GM12874 (cell line): ENCODE measurements around the gene EEA1.

ENCODE experiments used
- TF ChIP-seq, protein P1 (sequence below): IDR thresholded peaks from 2 replicates; pipeline ENCODE4 v1.5.1; 2011; ENCODE audit warnings: low read depth, mild to moderate bottlenecking, control low read depth, low read length, moderate library complexity; ENCODE audit not compliant: insufficient read depth

Gene EEA1

DNA sequence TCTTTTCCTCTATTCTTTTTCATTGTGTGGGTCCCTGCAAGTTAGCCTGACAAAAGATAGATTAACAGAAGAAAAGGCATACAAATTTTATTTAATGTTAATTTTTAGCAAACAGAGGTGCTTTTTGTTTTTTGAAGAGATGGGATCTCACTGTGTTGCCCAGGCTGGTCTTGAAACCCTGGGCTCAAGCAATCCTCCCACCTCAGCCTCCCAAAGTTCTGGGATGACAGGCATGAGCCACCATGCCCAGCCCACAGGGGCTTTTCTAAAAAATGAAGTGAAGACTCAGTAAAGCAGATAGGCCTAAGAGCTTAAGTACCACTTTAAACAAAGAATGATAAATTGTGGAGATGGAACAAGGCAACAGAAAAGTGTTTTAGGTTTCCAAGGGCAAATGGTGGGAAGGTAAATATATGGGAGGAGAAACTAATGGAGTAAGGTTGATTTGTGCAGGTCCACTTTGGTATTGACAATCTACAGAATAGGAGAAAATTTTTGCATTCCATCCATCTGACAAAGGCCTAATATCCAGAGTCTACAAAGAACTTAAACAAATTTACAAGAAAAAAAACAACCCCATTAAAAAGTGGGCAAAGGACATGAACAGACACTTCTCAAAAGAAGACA, 18.6 kb upstream of the EEA1 start:
- TF ChIP-seq, protein P1, sequence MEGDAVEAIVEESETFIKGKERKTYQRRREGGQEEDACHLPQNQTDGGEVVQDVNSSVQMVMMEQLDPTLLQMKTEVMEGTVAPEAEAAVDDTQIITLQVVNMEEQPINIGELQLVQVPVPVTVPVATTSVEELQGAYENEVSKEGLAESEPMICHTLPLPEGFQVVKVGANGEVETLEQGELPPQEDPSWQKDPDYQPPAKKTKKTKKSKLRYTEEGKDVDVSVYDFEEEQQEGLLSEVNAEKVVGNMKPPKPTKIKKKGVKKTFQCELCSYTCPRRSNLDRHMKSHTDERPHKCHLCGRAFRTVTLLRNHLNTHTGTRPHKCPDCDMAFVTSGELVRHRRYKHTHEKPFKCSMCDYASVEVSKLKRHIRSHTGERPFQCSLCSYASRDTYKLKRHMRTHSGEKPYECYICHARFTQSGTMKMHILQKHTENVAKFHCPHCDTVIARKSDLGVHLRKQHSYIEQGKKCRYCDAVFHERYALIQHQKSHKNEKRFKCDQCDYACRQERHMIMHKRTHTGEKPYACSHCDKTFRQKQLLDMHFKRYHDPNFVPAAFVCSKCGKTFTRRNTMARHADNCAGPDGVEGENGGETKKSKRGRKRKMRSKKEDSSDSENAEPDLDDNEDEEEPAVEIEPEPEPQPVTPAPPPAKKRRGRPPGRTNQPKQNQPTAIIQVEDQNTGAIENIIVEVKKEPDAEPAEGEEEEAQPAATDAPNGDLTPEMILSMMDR = no peak

DNA sequence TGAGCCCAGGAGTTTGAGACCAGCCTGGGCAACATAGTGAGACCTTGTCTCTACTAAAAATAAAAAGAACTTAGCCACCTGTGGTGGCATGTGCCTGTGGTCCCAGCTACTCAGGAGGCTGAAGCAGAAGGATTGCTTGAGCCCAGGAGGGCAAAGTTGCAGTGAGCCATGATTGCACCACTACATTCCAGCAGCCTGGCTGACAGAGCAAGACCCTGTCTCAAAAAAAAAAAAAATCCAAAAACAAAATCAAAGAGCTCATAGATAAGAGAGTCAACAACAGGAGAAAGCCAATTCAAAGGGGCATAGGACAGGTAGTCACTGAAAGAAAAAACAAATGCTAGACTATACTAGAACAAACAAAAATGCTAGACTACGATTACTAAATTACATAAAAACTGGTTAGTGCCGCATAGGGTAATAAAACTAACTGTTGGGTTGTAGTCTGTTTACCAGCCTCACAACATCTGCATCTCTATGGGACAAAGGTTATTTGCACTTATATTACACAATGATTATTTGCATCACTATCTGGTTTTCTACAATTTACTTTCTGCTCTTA, 16.6 kb upstream of the EEA1 start:
- TF ChIP-seq, protein P1 = no peak

DNA sequence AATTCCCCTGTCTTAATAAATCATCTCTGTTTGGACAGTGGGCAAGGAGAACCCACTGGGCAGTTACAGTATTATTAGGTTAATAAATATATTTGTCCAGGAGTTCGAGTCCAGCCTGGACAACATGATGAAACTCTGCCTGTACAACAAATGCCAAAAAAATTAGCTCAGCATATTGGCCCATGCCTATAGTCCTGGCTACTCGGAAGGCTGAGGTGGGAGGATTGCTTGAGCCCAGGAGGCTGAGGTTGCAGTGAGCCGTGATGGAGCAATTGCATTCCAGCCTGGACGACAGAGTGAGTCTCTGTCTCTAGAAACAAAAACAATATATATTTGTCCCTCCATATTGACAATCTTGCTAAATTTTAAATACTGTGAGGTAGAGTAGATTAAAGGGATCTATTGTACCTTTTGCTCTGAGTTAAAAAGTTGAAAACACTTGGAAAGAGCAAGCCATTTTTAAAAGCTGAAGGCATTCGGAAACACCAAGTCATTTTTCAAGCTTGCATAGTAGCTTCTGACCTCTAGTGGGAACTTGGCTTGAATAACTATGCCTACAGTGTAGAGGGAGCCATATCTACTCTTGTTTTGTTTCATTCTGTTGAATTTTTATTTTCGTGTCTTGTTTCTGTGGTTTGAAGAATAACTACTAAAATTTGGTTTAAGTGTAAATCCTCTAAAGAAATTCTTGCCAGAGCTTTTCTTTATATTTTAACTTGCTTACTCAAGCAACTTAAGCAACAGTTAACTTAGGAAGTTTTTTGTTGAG, 14.6 kb upstream of the EEA1 start:
- TF ChIP-seq, protein P1 = no peak; the same call in 1 of the 2 replicates

DNA sequence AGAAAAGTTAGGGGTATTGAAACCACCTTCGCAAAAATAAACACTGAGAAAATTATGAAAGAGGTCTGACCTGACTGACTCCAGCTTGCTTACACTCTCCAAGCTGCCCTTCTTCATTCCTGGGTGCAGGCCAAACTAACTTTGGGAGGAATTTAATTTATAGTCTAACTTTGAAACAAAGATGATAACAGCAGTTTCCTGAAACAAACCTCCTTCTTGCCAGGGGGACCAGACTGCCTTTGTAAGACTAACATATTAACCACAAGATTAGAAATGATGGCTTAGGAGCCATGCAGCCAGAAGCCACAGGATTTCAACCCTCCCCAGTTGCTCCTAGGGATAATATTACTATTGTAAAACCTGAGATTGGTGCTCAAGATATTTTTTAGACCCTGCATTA, 13.8 kb upstream of the EEA1 start:
- TF ChIP-seq, protein P1 = no peak

DNA sequence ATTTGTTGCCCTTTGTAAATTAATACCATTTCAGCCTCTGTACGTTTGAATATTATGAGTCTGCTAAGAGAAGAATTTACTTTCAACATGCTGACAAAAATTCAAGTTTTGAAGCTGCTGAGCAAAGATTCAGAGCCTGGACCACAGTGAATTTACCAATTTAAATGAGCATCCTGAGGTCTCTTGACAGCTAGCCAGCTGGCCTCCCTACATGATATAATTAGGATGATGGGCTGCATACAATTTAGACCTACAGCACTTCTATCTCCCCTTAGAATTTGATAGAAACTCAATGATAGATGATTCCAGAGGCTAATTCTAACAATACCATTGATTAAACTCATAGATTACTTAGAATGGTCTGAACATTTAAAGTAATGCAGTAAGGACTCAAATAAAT, 10.0 kb upstream of the EEA1 start:
- TF ChIP-seq, protein P1 = no peak

DNA sequence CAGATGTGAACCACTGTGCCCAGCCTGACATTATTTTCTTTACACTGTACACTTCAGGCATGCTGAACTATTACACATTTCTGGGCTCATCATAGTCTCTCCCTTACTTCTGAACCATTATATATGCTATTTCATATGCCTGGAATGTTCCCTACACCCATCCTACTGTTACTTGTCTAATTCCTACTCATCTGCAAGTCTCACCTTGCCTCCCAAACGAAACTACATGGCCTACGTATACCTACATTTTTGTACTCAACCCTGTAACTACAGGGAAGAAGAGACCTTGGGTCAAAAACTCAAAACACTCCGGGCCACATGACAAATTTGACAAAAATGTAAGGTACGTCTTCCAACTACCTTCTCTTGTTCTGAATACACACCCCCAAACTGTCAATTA, 9.5 kb upstream of the EEA1 start:
- TF ChIP-seq, protein P1 = no peak

DNA sequence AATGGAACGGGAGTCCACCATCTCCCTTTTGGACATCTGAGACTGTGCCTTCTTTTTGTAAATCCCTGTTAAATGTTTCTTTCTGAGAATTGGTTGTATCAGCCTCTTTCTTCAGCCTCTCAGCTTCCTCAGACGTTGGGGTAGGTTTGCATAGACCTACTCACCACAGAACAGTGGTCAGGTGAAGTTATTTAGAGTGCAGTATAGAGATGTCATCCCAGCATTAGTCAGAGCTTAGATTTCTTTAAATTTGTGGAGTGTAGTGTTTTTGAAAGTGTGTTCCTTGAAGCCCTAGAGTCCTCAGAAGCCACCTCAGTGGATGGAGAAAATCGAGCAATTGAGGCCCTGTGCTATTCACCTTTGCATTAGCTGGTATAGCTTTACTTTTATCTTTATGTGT, 8.9 kb upstream of the EEA1 start:
- TF ChIP-seq, protein P1 = no peak
